ENCODE results near the gene ATAD3C.
A peak's percentile ranks its signal among the peaks of the same experiment; 100 is the strongest.

The ATAD3C gene

DNA sequence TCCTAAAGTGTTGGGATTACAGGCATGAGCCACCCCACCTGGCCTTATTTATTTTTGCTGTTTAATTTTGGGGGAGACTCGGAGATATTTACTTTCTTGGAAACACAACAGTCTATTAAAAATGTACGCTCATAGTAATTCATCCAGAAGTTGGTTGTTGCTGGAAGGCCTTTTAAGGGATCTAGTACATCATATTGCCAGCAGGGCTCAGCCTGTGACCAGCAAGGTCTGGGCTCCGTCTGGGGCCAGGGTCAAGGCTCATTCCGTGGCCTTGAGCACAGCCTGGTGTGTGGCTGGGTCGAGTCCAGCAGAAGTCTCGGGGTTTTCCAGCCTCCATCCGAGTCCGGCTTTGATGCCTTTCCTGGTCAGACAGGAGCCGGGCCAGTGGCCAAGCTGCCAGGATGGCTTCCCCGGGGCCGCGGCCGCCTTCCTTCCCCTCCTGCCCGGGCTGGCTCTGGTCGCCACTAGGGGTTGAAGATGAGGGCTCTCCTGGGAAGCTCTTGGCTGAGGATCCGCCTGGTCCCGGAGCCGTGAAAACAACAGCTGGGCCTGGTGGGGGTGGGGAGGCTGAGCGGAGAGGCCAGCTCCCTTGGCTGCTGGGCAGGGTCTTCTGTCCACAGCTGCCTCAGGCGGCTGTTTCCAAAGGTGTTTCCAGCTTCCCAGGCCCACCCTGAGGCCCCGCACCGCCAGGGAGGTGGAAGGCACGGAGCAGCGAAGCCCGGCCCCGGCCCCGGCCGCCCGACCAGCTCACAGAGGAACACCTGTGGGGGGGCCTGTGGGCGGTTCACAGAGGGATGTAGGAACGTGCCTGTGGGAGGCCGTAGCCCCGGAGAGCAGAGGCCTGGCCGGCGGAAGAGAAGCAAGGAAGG lies 19.1 kb upstream of the ATAD3C start:
- DNase-seq = peak in 44 of 51 donors; percentile 29 to 85 (median 59)

DNA sequence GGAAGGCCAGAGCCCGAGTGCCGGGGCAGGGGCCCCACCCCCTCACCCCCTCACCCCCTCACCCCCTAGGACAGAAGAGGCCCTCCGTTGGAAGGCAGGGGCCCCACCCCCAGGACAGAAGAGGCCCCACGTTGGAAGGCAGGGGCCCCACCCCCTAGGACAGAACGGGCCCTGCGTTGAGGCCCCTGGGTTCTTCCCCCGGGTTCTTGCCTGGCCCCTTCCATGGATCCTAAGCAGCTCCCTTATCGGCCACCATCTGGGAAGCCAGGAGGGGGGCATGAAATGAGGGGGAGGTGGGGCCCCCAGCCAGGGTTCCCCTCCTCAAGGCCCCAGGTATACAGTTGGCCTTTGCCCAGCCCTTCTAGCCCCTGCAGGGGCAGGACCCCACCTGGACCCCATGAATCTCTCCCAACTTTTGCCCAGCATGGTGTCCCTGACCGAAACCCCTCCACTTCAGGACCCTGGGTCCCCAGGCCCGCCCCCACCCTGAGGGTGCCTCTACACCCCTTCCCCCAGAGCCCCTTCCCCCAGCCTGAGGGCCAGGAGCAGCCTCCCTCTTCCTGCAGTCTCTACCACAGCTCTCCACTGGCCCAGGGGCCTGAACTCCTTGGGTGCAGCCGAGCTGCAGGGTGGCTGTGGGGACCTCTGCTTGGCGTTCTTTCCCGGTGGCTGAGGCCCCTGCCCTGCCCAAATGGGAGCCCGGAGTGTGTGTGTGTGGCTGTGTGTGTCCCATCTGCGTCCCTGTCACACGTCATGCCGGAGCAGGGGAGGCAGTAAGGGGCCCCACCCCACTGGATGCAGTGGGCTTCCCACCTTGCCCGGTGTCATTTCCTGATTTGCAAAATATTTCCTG lies 18.3 kb upstream of the ATAD3C start:
- DNase-seq = peak in 3 of 51 donors; percentile 26 to 49 (median 33)

DNA sequence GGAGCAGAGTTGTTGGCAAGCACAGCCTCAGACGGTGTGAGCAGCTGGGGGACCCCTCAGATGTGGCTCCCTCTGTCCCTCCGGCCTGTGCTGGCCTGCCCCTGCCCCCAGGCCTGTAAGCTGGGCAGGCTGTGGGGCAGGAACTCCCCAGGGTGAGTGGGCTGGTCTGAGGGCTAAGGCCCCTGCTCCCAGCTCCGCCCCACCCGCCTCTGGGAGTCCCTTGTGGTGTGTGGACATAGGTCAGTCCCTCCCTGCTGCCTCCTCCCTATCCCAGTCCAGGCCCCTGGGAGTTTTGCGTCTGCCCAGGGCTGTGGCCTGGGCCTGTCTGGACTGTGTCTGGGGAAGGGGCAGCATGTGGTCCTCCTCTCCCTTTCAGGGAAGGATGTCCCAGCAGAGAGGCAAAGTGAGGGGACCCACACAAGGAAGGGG lies 17.6 kb upstream of the ATAD3C start:
- DNase-seq = peak in 6 of 51 donors; percentile 26 to 68 (median 43)

DNA sequence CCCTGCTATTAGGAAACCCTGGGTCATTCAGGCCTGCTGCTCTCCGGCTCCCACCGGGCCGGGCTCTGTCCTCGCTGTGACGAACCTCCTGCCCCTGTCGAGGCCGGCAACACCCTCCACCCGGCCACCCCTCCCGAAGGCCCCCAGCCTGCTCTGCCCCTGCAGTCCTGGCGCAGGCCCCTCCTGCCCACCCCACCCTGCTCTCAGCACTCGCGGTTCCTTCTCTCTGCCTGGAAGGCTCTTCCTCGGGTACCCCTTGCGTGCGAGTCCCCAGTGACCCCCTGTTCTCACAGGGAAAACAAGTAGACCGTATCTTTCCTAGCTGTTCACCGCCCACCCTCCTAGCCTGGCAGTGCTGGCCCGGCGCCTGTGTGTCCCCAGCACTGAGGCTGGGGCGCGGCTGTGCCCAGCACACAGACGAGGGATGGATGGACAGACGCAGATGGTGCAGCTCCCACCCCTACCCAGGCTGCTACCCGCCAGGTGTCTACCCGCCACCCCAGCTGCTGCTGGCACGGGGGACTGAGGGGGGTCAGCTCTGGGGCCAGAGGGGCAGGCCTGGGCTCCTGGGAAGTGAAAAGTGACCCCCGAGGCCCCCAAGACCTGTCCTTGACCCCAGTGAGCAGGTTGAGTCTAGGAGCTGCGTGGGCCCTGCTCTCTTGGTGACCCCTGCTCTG lies 17.1 kb upstream of the ATAD3C start:
- peak in 3 of 51 donors; percentile 20 to 56 (median 32) for DNase-seq

DNA sequence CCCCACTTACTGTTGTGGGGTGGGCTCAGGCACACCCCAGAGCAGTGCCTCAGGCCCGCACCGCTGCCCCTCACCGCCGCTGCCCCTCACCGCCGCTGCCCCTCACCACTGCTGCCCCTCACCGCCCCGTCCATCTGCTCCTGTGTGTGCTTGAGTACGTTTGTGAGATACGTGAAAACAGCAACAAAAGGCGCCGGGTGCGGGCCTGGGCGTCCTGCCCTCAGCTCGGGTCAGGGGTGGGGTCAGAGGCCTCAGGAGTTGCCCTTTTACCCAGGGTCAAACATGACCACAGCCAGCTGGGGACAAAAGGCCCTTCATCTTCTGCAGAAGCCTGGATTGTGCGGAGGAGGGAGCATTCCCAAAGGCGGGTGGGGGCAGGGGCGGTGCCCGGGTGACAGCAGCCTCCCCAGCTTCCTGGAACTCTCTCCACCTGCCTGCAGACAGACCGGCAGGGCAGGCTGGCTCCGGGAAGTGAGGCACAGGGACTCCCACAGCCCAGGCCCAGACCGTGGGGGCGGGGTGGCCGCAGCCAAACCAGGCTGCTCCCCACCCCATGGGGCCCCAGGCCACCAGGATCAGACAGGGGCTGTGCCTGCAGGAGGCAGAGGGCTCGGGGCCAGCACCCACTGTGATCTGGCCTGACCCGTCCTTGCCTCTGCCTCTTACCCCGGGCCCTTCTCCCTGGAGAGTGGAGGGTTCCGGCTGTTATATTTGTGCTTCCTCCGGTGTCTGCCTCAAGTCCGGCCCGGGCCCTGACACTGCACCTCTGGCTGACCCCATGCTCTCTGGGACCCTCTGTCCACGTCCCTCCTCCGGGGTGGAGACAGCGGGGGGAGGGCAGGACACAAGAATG lies 16.3 kb upstream of the ATAD3C start:
- peak in 39 of 51 donors; percentile 23 to 91 (median 74) for DNase-seq

DNA sequence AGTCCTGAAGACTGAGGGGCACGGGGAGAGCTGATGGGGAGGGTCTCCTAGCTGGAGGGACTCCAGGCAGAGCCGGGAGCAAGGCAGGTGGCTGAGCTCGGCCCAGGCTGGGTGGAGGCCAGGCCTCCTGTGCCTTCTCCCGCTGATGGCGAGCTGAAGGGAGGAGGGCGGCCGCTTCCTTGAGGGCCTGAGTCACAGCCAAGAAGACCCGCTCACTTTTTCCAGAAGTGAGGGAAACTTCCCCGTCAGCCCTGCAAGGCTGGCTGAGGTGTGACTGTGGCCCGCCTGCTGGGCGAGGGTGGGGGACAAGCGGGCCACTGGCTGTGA lies 15.7 kb upstream of the ATAD3C start:
- peak in 2 of 51 donors; percentile 55 to 60 for DNase-seq

DNA sequence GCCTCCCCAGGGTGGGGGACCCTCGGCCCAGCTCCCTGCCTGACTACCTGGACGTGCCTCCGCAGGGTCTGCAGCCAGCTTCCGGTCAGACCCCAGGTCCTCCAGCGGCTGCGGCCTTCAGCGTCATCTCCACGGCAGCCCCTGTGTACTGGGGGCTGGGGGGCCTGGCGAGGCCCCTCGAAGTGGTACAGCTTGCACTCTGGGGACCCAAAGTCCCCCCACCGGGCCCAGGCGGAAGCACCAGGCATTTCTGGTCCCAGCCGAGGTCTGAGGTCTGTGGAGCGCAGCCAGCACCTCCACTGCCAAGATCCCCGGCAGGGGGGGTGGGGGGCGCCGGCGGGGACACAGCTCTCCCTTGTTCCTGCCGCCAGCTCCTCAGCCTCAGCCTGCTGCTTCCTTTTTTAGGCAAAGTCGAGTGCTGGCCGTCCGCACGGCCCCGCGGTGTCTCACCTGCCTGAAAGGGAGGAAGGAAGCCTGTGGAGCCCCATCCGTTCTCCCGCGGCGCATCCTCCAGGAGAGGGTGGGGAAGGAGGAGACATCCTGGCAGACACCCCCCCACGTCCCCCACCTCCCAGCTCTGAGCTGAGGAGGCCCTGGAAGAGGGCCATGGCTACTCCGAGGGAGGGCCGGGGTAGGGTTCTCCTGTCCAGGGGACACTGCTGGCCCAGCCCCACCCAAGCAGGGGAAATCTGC lies 15.2 kb upstream of the ATAD3C start:
- peak in 46 of 51 donors; percentile 28 to 89 (median 70) for DNase-seq

DNA sequence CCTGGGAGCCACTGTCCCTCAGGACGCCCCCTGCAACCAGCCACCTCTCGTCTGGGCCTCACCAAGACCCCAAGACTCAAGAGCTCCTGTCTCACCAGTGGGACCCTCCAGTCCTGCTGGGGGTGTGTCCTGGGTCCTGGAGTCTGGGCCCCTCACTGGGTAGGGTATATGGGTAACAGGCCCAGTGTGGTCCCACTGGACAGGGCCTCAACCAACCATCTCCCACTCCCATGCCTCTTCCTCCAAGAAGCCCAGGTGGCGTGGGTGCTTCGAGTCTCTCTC lies 14.7 kb upstream of the ATAD3C start:
- peak in 1 of 51 donors; percentile 58 for DNase-seq

DNA sequence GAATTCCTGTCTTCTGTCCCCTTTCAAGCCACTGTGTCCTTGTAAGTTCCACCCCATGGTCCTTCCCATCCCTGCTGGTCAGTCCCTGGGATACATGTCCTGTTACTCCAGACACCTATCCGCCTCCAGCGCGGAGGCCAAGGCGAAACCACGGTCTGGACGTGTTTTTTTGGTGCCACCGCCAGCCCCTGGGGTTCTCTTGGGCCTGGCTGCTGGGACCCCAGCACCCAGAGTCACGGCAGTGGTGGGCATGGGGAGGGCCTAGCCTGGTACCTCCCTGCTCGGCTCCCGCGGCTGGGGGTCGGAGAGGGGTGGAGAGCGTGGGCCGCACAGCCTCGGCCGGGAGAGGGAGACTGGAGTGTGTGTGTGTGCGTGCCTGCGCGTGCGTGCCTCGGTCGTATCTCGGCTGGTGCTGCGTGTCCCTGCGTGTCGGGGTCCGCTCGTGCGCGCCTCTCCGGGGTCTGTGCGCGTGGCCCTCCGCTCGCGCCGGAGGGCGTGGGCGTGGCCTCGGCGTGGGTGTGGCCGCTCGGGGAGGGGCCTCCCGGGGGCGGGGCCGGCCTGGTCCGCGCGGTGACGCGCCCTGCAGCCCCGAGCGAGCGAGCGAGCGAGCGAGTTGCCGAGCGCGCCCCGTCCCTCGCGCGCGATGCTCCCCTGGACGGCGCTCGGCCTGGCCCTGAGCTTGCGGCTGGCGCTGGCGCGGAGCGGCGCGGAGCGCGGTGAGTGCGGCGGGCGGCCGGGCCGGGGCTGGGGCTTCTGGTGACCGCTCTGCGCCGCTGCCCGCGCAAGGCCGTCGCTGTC lies 14.2 kb upstream of the ATAD3C start, which contains the start of gene VWA1:
VWA1 (plus strand) TSS at position 585 of the 798 bp plus-strand sequence; CDS start at position 644, 59 bp downstream.
- DNase-seq = peak in 38 of 51 donors; percentile 34 to 85 (median 60)

DNA sequence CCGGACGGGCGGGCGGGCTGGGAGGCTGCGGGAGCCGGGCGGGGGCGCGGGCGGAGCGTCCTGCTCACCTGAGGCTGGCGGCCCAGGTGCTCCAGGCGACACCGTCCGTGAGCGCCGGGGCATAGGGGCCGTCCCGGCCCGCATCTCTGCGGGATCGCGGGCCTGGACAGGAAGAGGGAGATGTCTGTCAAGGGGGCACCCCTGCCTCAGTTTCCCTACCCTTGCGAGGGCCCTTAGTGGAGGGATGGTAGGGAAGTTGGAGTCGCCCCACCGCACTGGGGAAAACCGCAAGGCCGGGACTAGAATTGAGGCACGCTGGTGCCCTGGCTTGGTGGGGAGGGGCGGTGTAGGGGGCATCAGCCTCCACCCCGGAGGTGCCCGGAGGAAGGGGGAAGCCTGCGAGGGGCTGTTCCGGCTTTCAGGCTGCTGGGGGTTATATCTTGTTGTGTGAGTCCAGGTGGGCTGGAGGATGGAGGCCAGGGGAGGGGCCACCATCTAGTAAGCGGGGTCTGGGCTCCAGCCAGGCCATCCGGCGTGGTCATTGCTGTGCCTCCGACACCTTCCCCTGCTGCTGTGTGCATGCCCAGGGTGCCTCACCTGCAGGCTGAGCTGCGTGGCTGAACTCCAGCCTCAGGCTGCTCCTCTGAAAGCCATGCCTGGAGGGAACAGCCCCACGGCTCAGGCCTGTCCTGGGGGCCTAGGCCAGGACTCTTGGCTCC lies 13.4 kb upstream of the ATAD3C start:
- no peak for DNase-seq

DNA sequence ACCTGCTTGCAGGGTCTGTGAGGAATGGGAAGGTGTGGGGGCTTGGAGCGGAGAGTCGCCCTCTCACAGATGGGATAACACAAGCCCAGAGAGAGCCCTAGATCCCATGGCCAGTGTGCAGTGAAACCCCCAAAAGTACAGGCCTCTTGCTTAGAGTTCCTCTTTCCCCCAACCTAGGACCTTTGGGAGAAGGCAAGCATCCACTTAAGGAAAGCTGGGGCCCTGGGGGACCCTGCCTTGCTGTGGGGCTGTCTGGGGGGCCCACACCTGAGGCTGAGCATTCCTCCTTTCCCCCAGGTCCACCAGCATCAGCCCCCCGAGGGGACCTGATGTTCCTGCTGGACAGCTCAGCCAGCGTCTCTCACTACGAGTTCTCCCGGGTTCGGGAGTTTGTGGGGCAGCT lies 12.9 kb upstream of the ATAD3C start:
- DNase-seq = no peak

DNA sequence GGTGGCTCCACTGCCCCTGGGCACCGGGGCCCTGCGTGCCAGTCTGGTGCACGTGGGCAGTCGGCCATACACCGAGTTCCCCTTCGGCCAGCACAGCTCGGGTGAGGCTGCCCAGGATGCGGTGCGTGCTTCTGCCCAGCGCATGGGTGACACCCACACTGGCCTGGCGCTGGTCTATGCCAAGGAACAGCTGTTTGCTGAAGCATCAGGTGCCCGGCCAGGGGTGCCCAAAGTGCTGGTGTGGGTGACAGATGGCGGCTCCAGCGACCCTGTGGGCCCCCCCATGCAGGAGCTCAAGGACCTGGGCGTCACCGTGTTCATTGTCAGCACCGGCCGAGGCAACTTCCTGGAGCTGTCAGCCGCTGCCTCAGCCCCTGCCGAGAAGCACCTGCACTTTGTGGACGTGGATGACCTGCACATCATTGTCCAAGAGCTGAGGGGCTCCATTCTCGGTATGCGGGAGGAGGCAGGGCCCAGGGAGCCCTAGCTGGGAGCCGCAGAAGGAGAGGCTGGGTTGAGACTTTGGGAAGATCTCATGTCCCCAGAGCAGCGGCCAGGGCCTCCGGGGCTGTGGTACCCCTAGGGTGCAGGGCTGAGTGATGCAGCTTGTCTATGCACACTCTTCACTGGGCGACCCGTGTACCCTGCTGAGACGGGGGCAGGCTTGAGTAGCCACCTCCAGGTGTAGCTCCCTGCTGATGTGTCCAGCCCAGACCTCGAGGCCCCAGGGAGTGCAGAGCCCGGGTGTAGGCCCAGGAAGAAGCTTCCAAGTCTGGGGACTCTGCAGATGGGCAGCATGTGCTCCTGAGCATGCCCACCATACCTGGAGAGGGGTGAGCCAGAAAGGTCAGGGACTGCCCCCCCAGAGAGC lies 12.2 kb upstream of the ATAD3C start:
- no peak for DNase-seq

DNA sequence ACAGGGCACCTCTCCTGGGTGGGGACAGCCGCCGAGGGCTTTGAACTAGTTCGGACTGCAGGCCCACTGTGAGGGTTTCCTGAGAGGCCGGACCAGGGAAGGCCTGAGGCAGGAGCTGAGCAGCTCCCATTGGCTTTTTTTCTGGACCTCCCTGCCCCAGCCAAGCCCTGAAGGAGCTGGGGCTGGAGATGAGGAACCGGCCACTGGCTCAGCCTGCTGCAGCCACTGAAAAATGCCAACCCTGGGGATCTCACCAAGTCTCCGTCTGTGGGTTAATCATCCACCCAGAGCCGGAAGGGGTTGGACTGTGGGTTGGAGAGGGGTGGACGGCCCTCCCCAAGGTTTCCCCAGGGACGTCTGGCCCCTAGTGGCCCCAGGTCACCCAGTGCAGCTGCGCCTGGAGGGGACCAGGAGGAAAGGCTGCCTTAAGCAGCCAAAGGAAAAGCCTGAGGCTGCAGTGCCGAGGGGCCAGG lies 11.5 kb upstream of the ATAD3C start:
- no peak for DNase-seq

DNA sequence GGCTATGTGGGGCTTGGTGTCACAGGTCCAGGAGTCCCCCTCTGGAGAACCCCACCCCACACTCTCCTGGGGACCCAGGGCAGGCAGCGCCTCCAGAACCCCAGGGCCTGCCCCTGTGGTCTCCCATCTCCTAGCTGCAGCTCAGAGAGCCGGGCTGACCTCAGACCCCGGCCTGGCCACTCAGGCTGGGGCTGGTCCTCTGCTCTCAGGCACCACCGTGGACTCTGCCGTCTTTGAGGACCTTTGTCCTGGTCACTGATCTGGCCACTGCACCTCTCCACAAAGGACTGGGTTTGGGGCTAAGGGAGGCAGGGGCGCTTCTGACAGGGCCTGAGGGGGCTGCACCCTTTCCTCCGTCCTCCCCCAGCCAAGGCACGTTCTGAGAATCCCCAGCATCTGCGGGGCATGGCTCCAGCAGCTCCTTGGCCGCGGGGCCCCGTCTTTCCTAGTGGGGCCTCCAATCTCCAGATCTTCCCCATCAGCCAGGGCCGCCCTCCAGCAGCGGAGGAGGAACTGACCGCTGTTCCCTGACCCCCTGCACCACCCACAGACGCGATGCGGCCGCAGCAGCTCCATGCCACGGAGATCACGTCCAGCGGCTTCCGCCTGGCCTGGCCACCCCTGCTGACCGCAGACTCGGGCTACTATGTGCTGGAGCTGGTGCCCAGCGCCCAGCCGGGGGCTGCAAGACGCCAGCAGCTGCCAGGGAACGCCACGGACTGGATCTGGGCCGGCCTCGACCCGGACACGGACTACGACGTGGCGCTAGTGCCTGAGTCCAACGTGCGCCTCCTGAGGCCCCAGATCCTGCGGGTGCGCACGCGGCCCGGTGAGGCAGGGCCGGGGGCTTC lies 10.7 kb upstream of the ATAD3C start:
- no peak for DNase-seq

DNA sequence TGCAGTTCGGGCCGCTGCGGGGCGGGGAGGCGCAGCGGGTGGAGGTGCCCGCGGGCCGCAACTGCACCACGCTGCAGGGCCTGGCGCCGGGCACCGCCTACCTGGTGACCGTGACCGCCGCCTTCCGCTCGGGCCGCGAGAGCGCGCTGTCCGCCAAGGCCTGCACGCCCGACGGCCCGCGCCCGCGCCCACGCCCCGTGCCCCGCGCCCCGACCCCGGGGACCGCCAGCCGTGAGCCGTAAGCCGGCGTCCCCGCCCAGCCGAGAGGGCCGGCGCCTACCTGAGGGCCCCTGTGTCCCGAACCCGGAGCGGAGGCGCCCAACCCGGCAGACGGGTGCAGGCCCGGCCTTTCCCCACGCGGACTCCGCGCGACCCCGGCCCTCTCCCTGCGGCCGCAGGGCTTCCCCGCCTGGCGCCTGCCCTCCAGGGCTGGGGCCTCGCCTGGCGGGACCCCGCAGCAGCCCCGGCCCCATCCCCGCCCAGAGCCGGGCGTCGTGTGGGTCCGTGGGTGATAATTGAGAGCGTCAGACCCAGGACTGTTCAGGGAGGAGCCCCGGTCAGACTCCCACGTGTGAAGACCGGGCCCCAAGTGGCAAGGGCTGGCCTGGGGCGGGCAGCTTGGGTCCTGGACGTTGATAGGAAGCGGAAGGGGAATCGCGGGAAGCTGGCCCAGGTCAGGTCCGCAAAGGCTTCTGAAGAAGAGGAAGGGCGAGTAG lies 9.8 kb upstream of the ATAD3C start:
- DNase-seq = no peak

All from hypothalamus (tissue), 51 donors.